ENCODE measurements around the gene SPEF2. TPM values are rescaled to one million over a fixed set of nuclear protein-coding genes. Genes with fewer than 3 reads are reported as not detected.

Gene SPEF2
- total RNA-seq, 1 experiment from 2014 or later, result 8.0 TPM

- CTCF ChIA-PET, result no interaction called here
Measured at GRCh38 chr5:35694481-35694880, 76.8 kb downstream of the SPEF2 start.

GRCh38 chr5:35698047-35698808, 80.6 kb downstream of the SPEF2 start:
- Mint-ChIP-seq H3K4me3 (ENCODE audit: low read depth, unreplicated experiment) (no peak overlapping the region), H3K27ac (ENCODE audit: unreplicated experiment) (no peak overlapping the region), H3K27me3 (ENCODE audit: unreplicated experiment) (no peaks in the 10 kb centered on the region), H3K36me3 (ENCODE audit: insufficient read depth, unreplicated experiment) (no peaks in the 10 kb centered on the region), H3K4me1 (ENCODE audit: low read depth, unreplicated experiment) (no peaks in the 10 kb centered on the region), H3K9me3 (ENCODE audit: low read depth, unreplicated experiment) (no peaks in the 10 kb centered on the region)
- BruUV-seq (replicated peaks), result no TSS peak
- no peak for TF ChIP-seq CTCF (IDR thresholded peaks at IDR 0.05; ENCODE audit: unreplicated experiment)
- DNase-seq, result no peak
- intact Hi-C loops (cut with micrococcal nuclease; ENCODE audit: unreplicated experiment), result no loop called here
- CTCF ChIA-PET, result no interaction called here

More at GRCh38 chr5:35694481-35694880, 76.8 kb downstream of the SPEF2 start:
- Mint-ChIP-seq H3K4me3 (ENCODE audit: low read depth, unreplicated experiment) (no peak overlapping the region), H3K27me3 (ENCODE audit: unreplicated experiment) (no peaks in the 10 kb centered on the region), H3K4me1 (ENCODE audit: low read depth, unreplicated experiment) (no peaks in the 10 kb centered on the region), H3K9me3 (ENCODE audit: low read depth, unreplicated experiment) (peaks cover 3% of the 10 kb centered on the region), H3K27ac (ENCODE audit: unreplicated experiment) (no peak overlapping the region), H3K36me3 (ENCODE audit: insufficient read depth, unreplicated experiment) (no peaks in the 10 kb centered on the region)
- intact Hi-C loops (cut with micrococcal nuclease; ENCODE audit: unreplicated experiment), result no loop called here
- DNase-seq, result no peak
- no TSS peak for BruUV-seq (replicated peaks)
- TF ChIP-seq CTCF (IDR thresholded peaks at IDR 0.05; ENCODE audit: unreplicated experiment), result no peak

- BruUV-seq (replicated peaks), result no TSS peak
- CTCF ChIA-PET, result no interaction called here
- peaks cover 5% of the 10 kb centered on the region for H3K9me3 Mint-ChIP-seq (ENCODE audit: low read depth, unreplicated experiment)
- H3K27me3 Mint-ChIP-seq (ENCODE audit: unreplicated experiment), result no peaks in the 10 kb centered on the region
- no peak for TF ChIP-seq CTCF (IDR thresholded peaks at IDR 0.05; ENCODE audit: unreplicated experiment)
- intact Hi-C loops (cut with micrococcal nuclease; ENCODE audit: unreplicated experiment), result no loop called here
- H3K4me3 Mint-ChIP-seq (ENCODE audit: low read depth, unreplicated experiment), result no peak overlapping the region
- DNase-seq, result no peak
- no peaks in the 10 kb centered on the region for H3K36me3 Mint-ChIP-seq (ENCODE audit: insufficient read depth, unreplicated experiment)
- H3K27ac Mint-ChIP-seq (ENCODE audit: unreplicated experiment), result no peak overlapping the region
- no peaks in the 10 kb centered on the region for H3K4me1 Mint-ChIP-seq (ENCODE audit: low read depth, unreplicated experiment)
Measured at GRCh38 chr5:35707659-35708058, 90.0 kb downstream of the SPEF2 start.

GRCh38 chr5:35709688-35710087, 92.0 kb downstream of the SPEF2 start:
- no peak for DNase-seq
- intact Hi-C loops (cut with micrococcal nuclease; ENCODE audit: unreplicated experiment), result no loop called here
- no peak overlapping the region for H3K4me3 Mint-ChIP-seq (ENCODE audit: low read depth, unreplicated experiment)
- BruUV-seq (replicated peaks), result no TSS peak
- CTCF ChIA-PET, result no interaction called here
- no peak for TF ChIP-seq CTCF (IDR thresholded peaks at IDR 0.05; ENCODE audit: unreplicated experiment)
- no peaks in the 10 kb centered on the region for H3K4me1 Mint-ChIP-seq (ENCODE audit: low read depth, unreplicated experiment)
- H3K9me3 Mint-ChIP-seq (ENCODE audit: low read depth, unreplicated experiment), result peaks cover 5% of the 10 kb centered on the region
- H3K27me3 Mint-ChIP-seq (ENCODE audit: unreplicated experiment), result no peaks in the 10 kb centered on the region
- no peaks in the 10 kb centered on the region for H3K36me3 Mint-ChIP-seq (ENCODE audit: insufficient read depth, unreplicated experiment)
- no peak overlapping the region for H3K27ac Mint-ChIP-seq (ENCODE audit: unreplicated experiment)

All from Calu3 (cell line).